Stimulated activated CD4-positive, alpha-beta T cell treated with anti-CD3 and anti-CD28 coated beads, Interleukin-12 subunit alpha, Interleukin-12 subunit beta, amount 100 ng/mL, for 24 hours (primary cell): ENCODE results near the gene RNF167.
A peak's percentile ranks its signal among the peaks of the same experiment; 100 is the strongest.

Experiments
- DNase-seq, 2 experiments: peaks; one replicate each; pipeline ENCODE4 v3.0.0-alpha.2; 2020; ENCODE audit warnings: low read depth in 2 of 2

RNF167 gene

GRCh38 chr17:4939796-4940554 is at the start of gene RNF167, which contains the start of gene SLC25A11:
Gene RNF167, plus strand, starts transcription at chr17:4940268. Its CDS starts 642 bp downstream, at chr17:4940910.
Gene SLC25A11, minus strand, starts transcription at chr17:4940046. Its CDS starts 136 bp downstream, at chr17:4939910.
- DNase-seq, result peak; percentile 91 to 93

GRCh38 chr17:4891411-4892410 is 48.4 kb upstream of the RNF167 start:
- DNase-seq, result no peak

GRCh38 chr17:4892499-4893221 is 47.4 kb upstream of the RNF167 start:
- DNase-seq, result no peak

- DNase-seq, result no peak
Measured at GRCh38 chr17:4893272-4893671, 46.8 kb upstream of the RNF167 start.

- no peak for DNase-seq
Measured at GRCh38 chr17:4893721-4894560, 46.1 kb upstream of the RNF167 start.

GRCh38 chr17:4895121-4895520 is 44.9 kb upstream of the RNF167 start:
- DNase-seq, result no peak

- DNase-seq, result no peak
Measured at GRCh38 chr17:4895657-4896331, 44.3 kb upstream of the RNF167 start.

GRCh38 chr17:4896332-4897197 is 43.5 kb upstream of the RNF167 start:
- no peak for DNase-seq

GRCh38 chr17:4897198-4897687 is 42.8 kb upstream of the RNF167 start:
- DNase-seq, result no peak

GRCh38 chr17:4897785-4898184 is 42.3 kb upstream of the RNF167 start:
- no peak for DNase-seq

- no peak for DNase-seq
Measured at GRCh38 chr17:4898351-4898750, 41.7 kb upstream of the RNF167 start.

GRCh38 chr17:4898927-4899326 is 41.1 kb upstream of the RNF167 start:
- no peak for DNase-seq

- DNase-seq, result peak; percentile 87 to 89
Measured at GRCh38 chr17:4899341-4900230, 40.5 kb upstream of the RNF167 start, which contains the start of gene C17orf107. Gene C17orf107, plus strand, starts transcription at chr17:4899536. Its CDS starts 227 bp downstream, at chr17:4899763.

GRCh38 chr17:4900231-4901107 is 39.6 kb upstream of the RNF167 start:
- peak in 1 of 2 experiments; percentile 32 for DNase-seq

GRCh38 chr17:4901108-4901647 is 38.9 kb upstream of the RNF167 start:
- DNase-seq, result no peak

- DNase-seq, result no peak
Measured at GRCh38 chr17:4901648-4902344, 38.3 kb upstream of the RNF167 start.
